Heart left ventricle (tissue), 16 donors: Measurements from ENCODE around the gene CACNA1D. TPM values are rescaled to one million over a fixed set of nuclear protein-coding genes. Genes with fewer than 3 reads are reported as not detected.
A peak's percentile ranks its signal among the peaks of the same experiment; 100 is the strongest.

ENCODE experiments used
- ATAC-seq, 4 donors: fragments of 200-7000 bp; cut with Tn5 transposase; one replicate each; pipeline ENCODE4 v1.9.1; 2020 to 2022; ENCODE audit warnings: moderate library complexity in 4 of 4, mild to moderate bottlenecking in 3 of 4, moderate number of reproducible peaks in 1 of 4
- DNase-seq, 5 donors: peaks; one replicate each; pipeline ENCODE4 v3.0.0-alpha.2; 2020
- H3K27ac ChIP-seq, 12 donors: fragments of 200-600 bp; sonication (generic) in 4 of 12; one replicate each; pipeline versions ENCODE4 v1.5.0 to v1.8.0; 2016 to 2022; ENCODE audit warnings: mild to moderate bottlenecking in 2 of 12
- H3K27me3 ChIP-seq, 9 donors: fragments of 200-600 bp; sonication (generic) in 2 of 9; one replicate each; pipeline versions ENCODE4 v1.5.1 to v1.8.0; 2016 to 2022; ENCODE audit warnings: mild to moderate bottlenecking in 3 of 9
- H3K36me3 ChIP-seq, 9 donors: fragments of 200-600 bp; sonication (generic) in 2 of 9; one replicate each; pipeline versions ENCODE4 v1.5.0 to v1.8.0; 2018 to 2022; ENCODE audit warnings: mild to moderate bottlenecking in 2 of 9
- H3K4me1 ChIP-seq, 12 donors: fragments of 200-600 bp; sonication (generic) in 4 of 12; one replicate each; pipeline versions ENCODE4 v1.5.0 to v1.8.0; 2016 to 2022; ENCODE audit warnings: mild to moderate bottlenecking in 3 of 12
- H3K4me3 ChIP-seq, 12 donors: fragments of 200-600 bp; sonication (generic) in 4 of 12; one replicate each; pipeline versions ENCODE4 v1.5.0 to v1.8.0; 2017 to 2022; ENCODE audit warnings: mild to moderate bottlenecking in 9 of 12, moderate library complexity in 4 of 12
- H3K9me3 ChIP-seq, 12 donors: fragments of 200-600 bp; sonication (generic) in 4 of 12; one replicate each; pipeline versions ENCODE4 v1.5.0 to v1.8.0; 2016 to 2022; ENCODE audit warnings: mild to moderate bottlenecking in 1 of 12
- CTCF ChIP-seq, 12 donors: fragments of 200-600 bp; sonication (generic) in 4 of 12; IDR thresholded peaks; one replicate each; pipeline versions ENCODE4 v1.5.0 to v1.8.0; 2018 to 2022; ENCODE audit warnings: antibody characterized with exemption in 12 of 12, mild to moderate bottlenecking in 5 of 12
- POLR2A ChIP-seq, 2 donors: fragments of 450-650 bp; IDR thresholded peaks; one replicate each; pipeline ENCODE4 v1.6.1; 2017; ENCODE audit warnings: antibody characterized with exemption in 2 of 2, mild to moderate bottlenecking in 2 of 2, moderate library complexity in 2 of 2
- WGBS, 4 donors: extraction: QIAGEN DNeasy Blood & Tissue Kit in 2 of 4; methylation state at CpG; one replicate each; pipeline versions ENCODE4 v1.1.5 to v1.1.7; 2013 to 2018; 5-methylcytosine and 5-hydroxymethylcytosine counted together
- intact Hi-C, 10 donors: fragments of 100-400 bp; cut with DNase I; formaldehyde crosslinking; loops; one replicate each; pipeline versions ENCODE4 v1.11.1 to v1.14.2; 2022
- polyA plus RNA-seq, 2 donors: library from polyadenylated mRNA; stranded (reverse); fragments of 200-250 nt; gene quantifications; one replicate each; pipeline ENCODE4 v1.2.3, GENCODE V29; 2013
- total RNA-seq, 9 donors: library from RNA; depleted of rRNA in 2 of 9; stranded (reverse); fragments of >200 nt in 2 of 9; fragmentation: NEBNext Ultra II Directional in 3 of 9; extraction: Animal tissue kit (Norgen Biotek cat#: 25700) in 3 of 9; gene quantifications; one replicate each; pipeline versions ENCODE4 v1.1.0 to v1.2.4, GENCODE V29; 2016 to 2023
- donor health status: ischemic (EF 13 %, LVEDD 7.1; RV severe dilation, severe dysfunction).
- donor health status: healthy with polysubstance abuse.
- donor health status: DM: no; HTN: yes; CAD: no.
- donor health status: DM: no; HTN: no; CAD: no.
- donor health status: ischemic (EF 25% LVEDD 6.9; RV normal size, moderate dysfunction).
- donor health status: ischemic (EF 25% LVEDD 5.7; RV mildly dilated, moderate dysfunction).
- donor health status: healthy.
- donor health status: DM: yes; HTN: yes; CAD: no.
- donor health status: ischemic (EF 35%, LVEDD 5.7; RV mildly dilated, moderate dysfunction).
- donor health status: nonischemic (EF 11% LVEDD 7.7; RV severe dilation, severe dysfunction).
- donor health status: DM: yes; HTN: yes; CAD: no.
- donor health status: PGD.
- donor health status: ischemic (EF 29% LVEDD 5.4; RV normal size, mild dysfunction).
- donor health status: nonischemic (EF 23%, LVEDD 6.1; RV moderate dilation, normal function).

The CACNA1D gene
- total and polyA plus RNA-seq, 11 donors = 0.06 to 2.4 (median 0.40) TPM; not detected in 1

GRCh38 chr3:53768478-53769459 is 274.4 kb downstream of the CACNA1D start:
- DNase-seq (no peak), ATAC-seq (no peak)
- H3K4me1 ChIP-seq = peaks cover 0 to 5% (median 0%) of the 10 kb centered on the region in 12 donors
- 43 to 53% (median 49%) methylated on average over 12 of the region's 12 CpGs for WGBS, 4 donors
- no peak overlapping the region for H3K4me3 ChIP-seq
- no peaks in the 10 kb centered on the region for H3K9me3 ChIP-seq
- TF ChIP-seq POLR2A (IDR thresholded peaks at IDR 0.05) (no peak), CTCF (IDR thresholded peaks at IDR 0.05) (no peak)
- intact Hi-C loops = no loop called here
- H3K27me3 ChIP-seq = peaks cover 0 to 18% (median 0%) of the 10 kb centered on the region in 9 donors
- no peak overlapping the region for H3K27ac ChIP-seq
- no peaks in the 10 kb centered on the region for H3K36me3 ChIP-seq

DNA sequence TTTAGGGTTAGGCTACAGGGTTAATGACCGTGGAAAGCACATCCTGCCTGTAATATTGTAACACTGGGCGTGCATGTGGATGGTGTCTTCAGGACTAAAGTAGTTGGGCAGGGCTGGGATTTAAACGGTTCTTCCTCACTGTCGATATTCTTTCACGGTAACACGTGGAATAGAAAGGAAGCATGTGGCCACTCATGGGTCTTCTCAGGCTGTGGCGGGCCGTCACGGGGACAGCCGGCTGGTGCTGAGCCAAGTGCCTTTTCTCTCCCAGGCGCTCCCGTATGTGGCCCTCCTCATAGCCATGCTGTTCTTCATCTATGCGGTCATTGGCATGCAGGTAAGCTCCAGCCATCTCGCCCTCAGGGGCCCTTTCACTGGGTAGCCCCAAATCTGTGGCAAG is 278.2 kb downstream of the CACNA1D start:
- ATAC-seq (no peak), DNase-seq (no peak)
- Histone ChIP-seq H3K4me1 (peaks cover 0 to 6% (median 0%) of the 10 kb centered on the region in 12 donors), H3K9me3 (no peaks in the 10 kb centered on the region), H3K36me3 (no peaks in the 10 kb centered on the region), H3K27ac (no peak overlapping the region), H3K27me3 (peaks cover 0 to 14% (median 0%) of the 10 kb centered on the region in 9 donors), H3K4me3 (no peak overlapping the region)
- no peak for TF ChIP-seq POLR2A (IDR thresholded peaks at IDR 0.05)
- TF ChIP-seq CTCF (IDR thresholded peaks at IDR 0.05) = no peak
- intact Hi-C loops = no loop called here
- WGBS, 4 donors = 81 to 90% (median 85%) methylated on average over 14 of the region's 14 CpGs

DNA sequence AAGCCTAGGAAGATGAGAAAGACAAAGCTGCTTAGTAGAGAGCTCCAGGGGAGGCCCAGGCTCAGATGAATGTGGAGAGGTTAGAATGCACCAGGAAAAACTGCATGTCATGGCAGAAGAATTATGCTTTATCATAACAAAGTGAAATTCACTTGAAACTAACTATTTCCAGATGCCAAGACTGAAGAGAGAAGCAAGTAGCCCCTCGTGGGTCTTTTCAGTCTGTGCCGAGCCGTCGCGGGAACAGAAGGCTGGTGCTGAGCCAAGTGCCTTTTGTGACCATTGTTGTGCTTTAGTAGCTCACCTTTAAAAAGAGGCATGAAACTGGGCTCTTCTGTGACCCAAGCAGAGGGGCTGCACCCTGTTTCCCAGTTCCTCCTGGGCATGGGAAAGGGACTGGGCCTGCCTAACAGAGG is 278.6 kb downstream of the CACNA1D start:
- Histone ChIP-seq H3K27me3 (peaks cover 0 to 14% (median 0%) of the 10 kb centered on the region in 9 donors), H3K4me1 (peaks cover 0 to 6% (median 0%) of the 10 kb centered on the region in 12 donors), H3K36me3 (no peaks in the 10 kb centered on the region), H3K4me3 (no peak overlapping the region), H3K9me3 (no peaks in the 10 kb centered on the region), H3K27ac (no peak overlapping the region)
- DNase-seq = no peak
- intact Hi-C loops = no loop called here
- TF ChIP-seq POLR2A (IDR thresholded peaks at IDR 0.05) (no peak), CTCF (IDR thresholded peaks at IDR 0.05) (no peak)
- no peak for ATAC-seq
- 59 to 88% (median 72%) methylated on average over 5 of the region's 5 CpGs for WGBS, 4 donors

DNA sequence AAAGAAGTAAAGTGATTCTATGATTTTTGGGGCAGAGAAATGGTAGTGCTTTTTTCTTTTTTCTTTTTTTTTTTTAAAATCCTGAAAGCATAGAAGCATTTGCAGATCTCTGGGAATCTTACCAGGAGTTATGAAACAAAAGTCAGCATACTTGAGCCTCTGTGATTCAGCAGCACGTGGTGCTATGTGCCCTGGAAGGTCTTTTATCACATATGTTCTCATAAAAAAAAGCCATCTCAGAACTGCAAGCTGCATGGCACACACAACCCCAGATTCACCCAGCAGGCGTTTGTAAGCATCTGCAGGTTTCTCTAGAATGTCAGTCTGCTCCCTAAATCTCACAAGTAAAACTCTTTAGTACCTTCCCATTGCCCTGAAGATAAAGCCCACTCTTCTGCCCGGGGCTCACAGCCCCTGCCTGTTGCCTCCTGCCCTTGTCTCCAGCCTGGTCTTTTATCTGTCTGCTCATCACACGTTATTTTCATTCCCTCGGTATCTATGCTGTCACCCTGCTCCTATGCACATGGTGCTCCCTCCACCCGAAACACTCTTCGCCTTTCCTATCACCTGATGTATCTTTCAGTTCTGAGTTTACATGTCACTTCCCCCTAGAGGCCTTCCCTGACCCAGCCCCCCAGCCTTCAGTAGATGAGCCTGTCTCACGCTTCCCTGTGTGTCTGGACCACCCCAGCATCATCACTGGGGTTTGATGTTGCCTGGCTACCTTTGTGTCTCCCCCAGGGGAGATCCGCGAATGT is 279.4 kb downstream of the CACNA1D start:
- H3K4me1 ChIP-seq = peaks cover 0 to 6% (median 0%) of the 10 kb centered on the region in 12 donors
- H3K27me3 ChIP-seq = peaks cover 0 to 10% (median 0%) of the 10 kb centered on the region in 9 donors
- intact Hi-C loops = no loop called here
- no peak overlapping the region for H3K4me3 ChIP-seq
- H3K27ac ChIP-seq = no peak overlapping the region
- no peaks in the 10 kb centered on the region for H3K9me3 ChIP-seq
- H3K36me3 ChIP-seq = no peaks in the 10 kb centered on the region
- no peak for TF ChIP-seq CTCF (IDR thresholded peaks at IDR 0.05)
- no peak for TF ChIP-seq POLR2A (IDR thresholded peaks at IDR 0.05)
- ATAC-seq (peak in 1 of 4 donors; percentile 45), DNase-seq (no peak)
- WGBS, 4 donors = 50 to 58% (median 56%) methylated on average over 10 of the region's 10 CpGs
